HepG2 (cell line): ENCODE measurements around the gene CPM. TPM values are rescaled to one million over a fixed set of nuclear protein-coding genes. Genes with fewer than 3 reads are reported as not detected.

ENCODE experiments used
- CREB1 ChIP-seq, 2 experiments: fragments of 450-650 bp in 1 of 2; IDR thresholded peaks; 2 replicates each; pipeline ENCODE4 v1.6.1; 2016 to 2017; ENCODE audit warnings: control low read depth in 1 of 2, mild to moderate bottlenecking in 1 of 2, missing compliant biosample characterization in 1 of 2, missing genetic modification characterization in 1 of 2
- EEA1 ChIP-seq: sonication (generic); formaldehyde crosslinking; IDR thresholded peaks from 2 replicates; pipeline ENCODE4 v1.5.1; 2020; ENCODE audit warnings: mild to moderate bottlenecking, missing genetic modification reagents, borderline replicate concordance
- ETV5 ChIP-seq: IDR thresholded peaks from 2 replicates; pipeline ENCODE4 v1.6.1; 2018; ENCODE audit warnings: missing biosample characterization, missing genetic modification reagents, inconsistent platforms, borderline replicate concordance
- KDM4B ChIP-seq: sonication (generic); formaldehyde crosslinking; IDR thresholded peaks from 2 replicates; pipeline ENCODE4 v1.4.0; 2020; ENCODE audit warnings: missing genetic modification reagents
- KLF16 ChIP-seq, 2 experiments: sonication (generic) in 1 of 2; formaldehyde crosslinking in 1 of 2; IDR thresholded peaks; 2 replicates each; pipeline versions ENCODE4 v1.6.1 to v1.8.0; 2016 to 2023; ENCODE audit warnings: missing genetic modification reagents in 2 of 2, missing compliant biosample characterization in 1 of 2
- MATR3 ChIP-seq: sonication (generic); formaldehyde crosslinking; IDR thresholded peaks from 2 replicates; pipeline ENCODE4 v1.4.0; 2020; ENCODE audit warnings: missing genetic modification reagents
- MTA3 ChIP-seq: sonication (generic); formaldehyde crosslinking; IDR thresholded peaks from 2 replicates; pipeline ENCODE4 v1.4.0; 2020; ENCODE audit warnings: missing genetic modification reagents
- MZF1 ChIP-seq: sonication (generic); formaldehyde crosslinking; IDR thresholded peaks from 2 replicates; pipeline ENCODE4 v1.8.1; 2023; ENCODE audit warnings: mild to moderate bottlenecking, missing genetic modification reagents, borderline replicate concordance
- PAWR ChIP-seq: sonication (generic); formaldehyde crosslinking; IDR thresholded peaks from 2 replicates; pipeline ENCODE4 v1.4.0; 2020; ENCODE audit warnings: missing genetic modification reagents, mild to moderate bottlenecking, borderline replicate concordance
- RCOR2 ChIP-seq: IDR thresholded peaks from 2 replicates; pipeline ENCODE4 v1.6.1; 2016; ENCODE audit warnings: missing biosample characterization, missing genetic modification reagents
- SNAPC2 ChIP-seq: sonication (generic); formaldehyde crosslinking; IDR thresholded peaks from 2 replicates; pipeline ENCODE4 v1.8.1; 2022; ENCODE audit warnings: mild to moderate bottlenecking, missing genetic modification reagents
- TRIM24 ChIP-seq: sonication (generic); formaldehyde crosslinking; IDR thresholded peaks from 2 replicates; pipeline ENCODE4 v1.8.0; 2022; ENCODE audit warnings: mild to moderate bottlenecking, missing genetic modification reagents
- ZBTB7B ChIP-seq: sonication (generic); formaldehyde crosslinking; IDR thresholded peaks from 2 replicates; pipeline ENCODE4 v1.4.0; 2020; ENCODE audit warnings: missing genetic modification reagents
- ZNF589 ChIP-seq: sonication (generic); formaldehyde crosslinking; conservative IDR thresholded peaks from 2 replicates; pipeline ENCODE4 v1.8.0; 2022; ENCODE audit warnings: mild to moderate bottlenecking, moderate library complexity, missing genetic modification reagents
- ZNF841 ChIP-seq: sonication (generic); formaldehyde crosslinking; IDR thresholded peaks from 2 replicates; pipeline ENCODE4 v1.8.1; 2023; ENCODE audit warnings: missing genetic modification reagents, borderline replicate concordance
- polyA plus RNA-seq, 8 experiments: library from polyadenylated mRNA; depleted of rRNA in 3 of 8; stranded (reverse) in 7 of 8; unstranded in 1 of 8; fragments of >200 nt; fragmentation: Illumina TruSeq in 4 of 8; extraction: Trizol in 4 of 8; gene quantifications; 2 replicates each; pipeline versions ENCODE4 v1.2.1 to v1.2.3, GENCODE V29; 2011 to 2016; ENCODE audit warnings: low read depth in 4 of 8, missing spikeins in 1 of 8, mixed read lengths in 1 of 8; ENCODE audit not compliant: insufficient read depth in 1 of 8
- total RNA-seq, 5 experiments: library from RNA; depleted of rRNA; stranded (reverse); fragments of >200 nt; fragmentation: Illumina TruSeq; extraction: Trizol; gene quantifications; 2 replicates each; pipeline ENCODE4 v1.2.3, GENCODE V29; 2016; ENCODE audit warnings: low read depth in 1 of 5
- TF ChIP-seq, protein P1 (sequence below): sonication (generic); formaldehyde crosslinking; IDR thresholded peaks from 2 replicates; pipeline ENCODE4 v1.4.0; 2020; ENCODE audit warnings: missing genetic modification reagents, borderline replicate concordance
- TF ChIP-seq, protein P2 (sequence below): sonication (generic); formaldehyde crosslinking; IDR thresholded peaks from 2 replicates; pipeline ENCODE4 v1.8.0; 2022; ENCODE audit warnings: mild to moderate bottlenecking, missing genetic modification reagents
- TF ChIP-seq, protein P3 (sequence below): IDR thresholded peaks from 2 replicates; pipeline ENCODE4 v1.6.1; 2016; ENCODE audit warnings: low read depth, borderline replicate concordance
- TF ChIP-seq, protein P4 (sequence below): sonication (generic); formaldehyde crosslinking; conservative IDR thresholded peaks from 2 replicates; pipeline ENCODE4 v1.4.0; 2020; ENCODE audit warnings: mild to moderate bottlenecking, missing genetic modification reagents, moderate library complexity

CPM gene
- total and polyA plus RNA-seq, 2 of the 13 experiments (the other 11 are each of a cell fraction or from before 2014, with no cell fraction given), result not detected

DNA sequence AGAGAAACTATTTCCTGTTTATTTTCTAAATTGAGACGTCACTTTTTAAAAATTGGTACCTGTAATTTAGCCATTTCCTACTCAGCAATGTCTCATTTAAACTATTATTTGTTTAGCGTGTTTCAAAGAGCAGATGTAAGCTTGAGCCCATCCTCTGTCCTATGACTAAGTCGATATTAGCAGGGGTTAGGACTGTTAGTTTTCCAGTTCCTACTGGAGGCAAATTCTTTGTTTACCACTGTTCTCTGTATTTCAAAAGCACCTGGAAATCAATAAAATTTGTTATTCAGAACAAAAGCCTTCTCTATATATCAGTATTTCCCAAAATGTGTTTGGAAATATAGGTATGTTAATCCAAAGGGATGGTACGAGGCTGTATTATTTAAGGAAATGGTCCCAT lies 82.6 kb downstream of the CPM start (continued):
- TF ChIP-seq, protein P1, sequence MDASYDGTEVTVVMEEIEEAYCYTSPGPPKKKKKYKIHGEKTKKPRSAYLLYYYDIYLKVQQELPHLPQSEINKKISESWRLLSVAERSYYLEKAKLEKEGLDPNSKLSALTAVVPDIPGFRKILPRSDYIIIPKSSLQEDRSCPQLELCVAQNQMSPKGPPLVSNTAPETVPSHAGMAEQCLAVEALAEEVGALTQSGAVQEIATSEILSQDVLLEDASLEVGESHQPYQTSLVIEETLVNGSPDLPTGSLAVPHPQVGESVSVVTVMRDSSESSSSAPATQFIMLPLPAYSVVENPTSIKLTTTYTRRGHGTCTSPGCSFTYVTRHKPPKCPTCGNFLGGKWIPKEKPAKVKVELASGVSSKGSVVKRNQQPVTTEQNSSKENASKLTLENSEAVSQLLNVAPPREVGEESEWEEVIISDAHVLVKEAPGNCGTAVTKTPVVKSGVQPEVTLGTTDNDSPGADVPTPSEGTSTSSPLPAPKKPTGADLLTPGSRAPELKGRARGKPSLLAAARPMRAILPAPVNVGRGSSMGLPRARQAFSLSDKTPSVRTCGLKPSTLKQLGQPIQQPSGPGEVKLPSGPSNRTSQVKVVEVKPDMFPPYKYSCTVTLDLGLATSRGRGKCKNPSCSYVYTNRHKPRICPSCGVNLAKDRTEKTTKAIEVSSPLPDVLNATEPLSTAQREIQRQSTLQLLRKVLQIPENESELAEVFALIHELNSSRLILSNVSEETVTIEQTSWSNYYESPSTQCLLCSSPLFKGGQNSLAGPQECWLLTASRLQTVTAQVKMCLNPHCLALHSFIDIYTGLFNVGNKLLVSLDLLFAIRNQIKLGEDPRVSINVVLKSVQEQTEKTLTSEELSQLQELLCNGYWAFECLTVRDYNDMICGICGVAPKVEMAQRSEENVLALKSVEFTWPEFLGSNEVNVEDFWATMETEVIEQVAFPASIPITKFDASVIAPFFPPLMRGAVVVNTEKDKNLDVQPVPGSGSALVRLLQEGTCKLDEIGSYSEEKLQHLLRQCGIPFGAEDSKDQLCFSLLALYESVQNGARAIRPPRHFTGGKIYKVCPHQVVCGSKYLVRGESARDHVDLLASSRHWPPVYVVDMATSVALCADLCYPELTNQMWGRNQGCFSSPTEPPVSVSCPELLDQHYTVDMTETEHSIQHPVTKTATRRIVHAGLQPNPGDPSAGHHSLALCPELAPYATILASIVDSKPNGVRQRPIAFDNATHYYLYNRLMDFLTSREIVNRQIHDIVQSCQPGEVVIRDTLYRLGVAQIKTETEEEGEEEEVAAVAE (CRISPR knock-in tag), result no peak
- TF ChIP-seq ZNF589 (CRISPR knock-in tag) (no peak), PAWR (no peak), MTA3 (no peak), CREB1 (IDR thresholded peaks at IDR 0.05) (no peak), CREB1 (CRISPR knock-in tag; IDR thresholded peaks at IDR 0.05) (peak; percentile 39; the same call in 1 of the 2 replicates), EEA1 (CRISPR knock-in tag) (no peak), MZF1 (CRISPR knock-in tag) (no peak), ETV5 (CRISPR knock-in tag) (peak; percentile 16; the same call in 1 of the 2 replicates), RCOR2 (CRISPR knock-in tag) (peak; percentile 26; the same call in 1 of the 2 replicates), SNAPC2 (CRISPR knock-in tag) (no peak), ZBTB7B (CRISPR knock-in tag) (no peak), MATR3 (no peak), ZNF841 (CRISPR knock-in tag) (no peak), KDM4B (CRISPR knock-in tag) (no peak), KLF16 (CRISPR knock-in tag; IDR thresholded peaks at IDR 0.05) (no peak), TRIM24 (no peak)
- TF ChIP-seq, protein P2, sequence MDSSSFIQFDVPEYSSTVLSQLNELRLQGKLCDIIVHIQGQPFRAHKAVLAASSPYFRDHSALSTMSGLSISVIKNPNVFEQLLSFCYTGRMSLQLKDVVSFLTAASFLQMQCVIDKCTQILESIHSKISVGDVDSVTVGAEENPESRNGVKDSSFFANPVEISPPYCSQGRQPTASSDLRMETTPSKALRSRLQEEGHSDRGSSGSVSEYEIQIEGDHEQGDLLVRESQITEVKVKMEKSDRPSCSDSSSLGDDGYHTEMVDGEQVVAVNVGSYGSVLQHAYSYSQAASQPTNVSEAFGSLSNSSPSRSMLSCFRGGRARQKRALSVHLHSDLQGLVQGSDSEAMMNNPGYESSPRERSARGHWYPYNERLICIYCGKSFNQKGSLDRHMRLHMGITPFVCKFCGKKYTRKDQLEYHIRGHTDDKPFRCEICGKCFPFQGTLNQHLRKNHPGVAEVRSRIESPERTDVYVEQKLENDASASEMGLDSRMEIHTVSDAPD, result no peak
- TF ChIP-seq, protein P3, sequence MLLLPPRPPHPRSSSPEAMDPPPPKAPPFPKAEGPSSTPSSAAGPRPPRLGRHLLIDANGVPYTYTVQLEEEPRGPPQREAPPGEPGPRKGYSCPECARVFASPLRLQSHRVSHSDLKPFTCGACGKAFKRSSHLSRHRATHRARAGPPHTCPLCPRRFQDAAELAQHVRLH, result no peak
- TF ChIP-seq, protein P4, sequence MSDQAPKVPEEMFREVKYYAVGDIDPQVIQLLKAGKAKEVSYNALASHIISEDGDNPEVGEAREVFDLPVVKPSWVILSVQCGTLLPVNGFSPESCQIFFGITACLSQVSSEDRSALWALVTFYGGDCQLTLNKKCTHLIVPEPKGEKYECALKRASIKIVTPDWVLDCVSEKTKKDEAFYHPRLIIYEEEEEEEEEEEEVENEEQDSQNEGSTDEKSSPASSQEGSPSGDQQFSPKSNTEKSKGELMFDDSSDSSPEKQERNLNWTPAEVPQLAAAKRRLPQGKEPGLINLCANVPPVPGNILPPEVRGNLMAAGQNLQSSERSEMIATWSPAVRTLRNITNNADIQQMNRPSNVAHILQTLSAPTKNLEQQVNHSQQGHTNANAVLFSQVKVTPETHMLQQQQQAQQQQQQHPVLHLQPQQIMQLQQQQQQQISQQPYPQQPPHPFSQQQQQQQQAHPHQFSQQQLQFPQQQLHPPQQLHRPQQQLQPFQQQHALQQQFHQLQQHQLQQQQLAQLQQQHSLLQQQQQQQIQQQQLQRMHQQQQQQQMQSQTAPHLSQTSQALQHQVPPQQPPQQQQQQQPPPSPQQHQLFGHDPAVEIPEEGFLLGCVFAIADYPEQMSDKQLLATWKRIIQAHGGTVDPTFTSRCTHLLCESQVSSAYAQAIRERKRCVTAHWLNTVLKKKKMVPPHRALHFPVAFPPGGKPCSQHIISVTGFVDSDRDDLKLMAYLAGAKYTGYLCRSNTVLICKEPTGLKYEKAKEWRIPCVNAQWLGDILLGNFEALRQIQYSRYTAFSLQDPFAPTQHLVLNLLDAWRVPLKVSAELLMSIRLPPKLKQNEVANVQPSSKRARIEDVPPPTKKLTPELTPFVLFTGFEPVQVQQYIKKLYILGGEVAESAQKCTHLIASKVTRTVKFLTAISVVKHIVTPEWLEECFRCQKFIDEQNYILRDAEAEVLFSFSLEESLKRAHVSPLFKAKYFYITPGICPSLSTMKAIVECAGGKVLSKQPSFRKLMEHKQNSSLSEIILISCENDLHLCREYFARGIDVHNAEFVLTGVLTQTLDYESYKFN (CRISPR knock-in tag), result peak; percentile 71
